Effector CD8-positive, alpha-beta T cell (primary cell): ENCODE measurements around the gene POC5.
"Not testable (repeated sequence)": the region's sequence is repeated elsewhere in the genome, so short reads cannot be mapped to it uniquely, and the experiment has no call there.

Source experiments
- DNase-seq: peaks from one replicate; lab custom pipeline; 2025; lab: John Stamatoyannopoulos, UW

POC5 gene

DNA sequence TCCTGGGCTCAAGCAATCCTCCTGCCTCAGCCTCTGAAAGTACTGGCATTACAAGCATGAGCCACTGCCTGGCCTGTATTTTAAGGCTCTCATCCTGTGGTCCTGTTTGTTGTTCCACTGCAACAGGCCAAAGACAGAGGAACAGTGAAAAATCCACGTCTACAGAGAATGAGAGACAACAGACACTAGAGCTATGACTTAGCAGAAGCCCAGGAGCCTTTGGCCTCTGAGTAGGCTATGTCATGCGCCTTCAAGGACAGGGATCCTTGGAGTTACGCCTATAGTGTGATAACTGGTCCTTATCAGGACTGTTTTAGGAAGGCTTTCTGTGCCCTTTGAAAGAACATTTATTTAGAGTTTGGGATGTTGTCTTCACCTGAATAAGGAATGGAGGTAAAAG lies 10.5 kb downstream of the POC5 start:
- no peak for DNase-seq

DNA sequence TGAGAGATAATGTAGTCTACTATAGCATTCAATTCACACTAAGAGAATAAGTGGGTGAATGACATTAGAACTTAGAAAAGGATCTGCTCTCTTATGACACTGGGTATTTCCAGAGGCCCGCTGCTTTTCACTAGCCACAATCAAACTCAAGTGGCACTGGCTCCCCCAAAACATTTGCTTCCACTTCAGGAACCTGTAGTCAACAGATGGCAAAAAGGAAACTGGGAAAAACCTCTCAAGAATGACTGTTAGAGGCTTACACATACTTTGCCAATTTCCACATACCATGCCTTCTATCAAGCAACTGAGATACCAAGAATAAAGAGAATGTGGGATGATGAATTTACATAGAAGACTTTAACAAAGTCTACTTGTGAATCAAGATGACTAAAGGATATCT lies 11.2 kb downstream of the POC5 start:
- no peak for DNase-seq

- no peak for DNase-seq
These were observed 15.4 kb downstream of the POC5 start for GRCh38 chr5:75701856-75702255.

DNA sequence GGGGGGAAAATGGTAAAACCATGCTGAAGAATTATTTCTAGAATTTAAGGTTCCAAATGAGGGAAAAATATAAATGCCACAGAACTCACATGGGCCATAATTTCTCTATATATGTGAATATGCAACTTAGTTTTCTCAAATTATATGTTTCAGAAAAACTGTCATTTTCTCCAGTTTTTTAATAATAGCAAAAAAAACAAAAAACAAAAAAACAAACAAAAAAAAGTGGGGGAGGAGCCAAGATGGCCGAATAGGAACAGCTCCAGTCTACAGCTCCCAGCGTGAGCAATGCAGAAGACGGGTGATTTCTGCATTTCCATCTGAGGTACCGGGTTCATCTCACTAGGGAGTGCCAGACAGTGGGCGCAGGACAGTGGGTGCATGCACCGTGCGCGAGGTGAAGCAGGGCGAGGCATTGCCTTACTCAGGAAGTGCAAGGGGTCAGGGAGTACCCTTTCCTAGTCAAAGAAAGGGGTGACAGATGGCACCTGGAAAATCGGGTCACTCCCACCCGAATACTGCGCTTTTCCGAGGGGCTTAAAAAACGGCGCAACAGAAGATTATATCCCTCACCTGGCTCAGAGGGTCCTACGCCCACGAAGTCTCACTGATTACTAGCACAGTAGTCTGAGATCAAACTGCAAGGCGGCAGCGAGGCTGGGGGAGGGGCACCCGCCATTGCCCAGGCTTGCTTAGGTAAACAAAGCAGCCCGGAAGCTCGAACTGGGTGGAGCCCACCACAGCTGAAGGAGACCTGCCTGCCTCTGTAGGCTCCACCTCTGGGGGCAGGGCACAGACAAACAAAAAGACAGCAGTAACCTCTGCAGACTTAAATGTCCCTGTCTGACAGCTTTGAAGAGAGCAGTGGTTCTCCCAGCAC lies 21.5 kb downstream of the POC5 start:
- not testable (repeated sequence) for DNase-seq

- DNase-seq: no peak
These were observed 22.5 kb downstream of the POC5 start for GRCh38 chr5:75694781-75695180.

- no peak for DNase-seq
These were observed 26.6 kb downstream of the POC5 start for GRCh38 chr5:75690669-75691068.

- DNase-seq: no peak
These were observed 30.8 kb downstream of the POC5 start for GRCh38 chr5:75686480-75686879.

- DNase-seq: no peak
These were observed 32.1 kb downstream of the POC5 start for GRCh38 chr5:75685141-75685540.

- no peak for DNase-seq
These were observed 36.0 kb downstream of the POC5 start for GRCh38 chr5:75681125-75681830.

GRCh38 chr5:75678155-75678554 lies 39.1 kb downstream of the POC5 start:
- no peak for DNase-seq

- no peak for DNase-seq
These were observed 39.6 kb downstream of the POC5 start for GRCh38 chr5:75677607-75678006.

- DNase-seq: no peak
These were observed 41.5 kb downstream of the POC5 start for GRCh38 chr5:75675783-75676182.

GRCh38 chr5:75672616-75673015 lies 44.6 kb downstream of the POC5 start:
- DNase-seq: no peak

- no peak for DNase-seq
These were observed 45.7 kb downstream of the POC5 start for GRCh38 chr5:75671506-75671905.

DNA sequence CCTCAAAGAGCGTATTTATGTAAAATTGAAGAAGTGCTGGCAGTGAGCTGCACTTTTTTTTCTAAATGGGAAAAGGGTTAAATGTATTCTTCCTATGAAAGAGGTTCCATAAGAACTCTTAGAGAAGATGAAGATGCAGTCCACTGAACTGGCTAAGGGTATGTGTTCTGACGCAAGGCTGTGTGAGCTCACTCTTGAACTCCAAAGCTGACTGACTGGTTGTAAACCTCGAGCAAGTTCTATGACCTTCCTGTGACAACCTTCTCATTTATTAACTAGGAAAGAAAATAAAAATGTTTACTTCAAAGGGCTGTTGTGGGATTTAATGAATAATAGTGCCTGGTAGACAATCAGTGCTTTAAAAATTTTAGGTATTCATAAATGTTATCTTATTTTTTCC lies 46.7 kb downstream of the POC5 start:
- DNase-seq: no peak

DNA sequence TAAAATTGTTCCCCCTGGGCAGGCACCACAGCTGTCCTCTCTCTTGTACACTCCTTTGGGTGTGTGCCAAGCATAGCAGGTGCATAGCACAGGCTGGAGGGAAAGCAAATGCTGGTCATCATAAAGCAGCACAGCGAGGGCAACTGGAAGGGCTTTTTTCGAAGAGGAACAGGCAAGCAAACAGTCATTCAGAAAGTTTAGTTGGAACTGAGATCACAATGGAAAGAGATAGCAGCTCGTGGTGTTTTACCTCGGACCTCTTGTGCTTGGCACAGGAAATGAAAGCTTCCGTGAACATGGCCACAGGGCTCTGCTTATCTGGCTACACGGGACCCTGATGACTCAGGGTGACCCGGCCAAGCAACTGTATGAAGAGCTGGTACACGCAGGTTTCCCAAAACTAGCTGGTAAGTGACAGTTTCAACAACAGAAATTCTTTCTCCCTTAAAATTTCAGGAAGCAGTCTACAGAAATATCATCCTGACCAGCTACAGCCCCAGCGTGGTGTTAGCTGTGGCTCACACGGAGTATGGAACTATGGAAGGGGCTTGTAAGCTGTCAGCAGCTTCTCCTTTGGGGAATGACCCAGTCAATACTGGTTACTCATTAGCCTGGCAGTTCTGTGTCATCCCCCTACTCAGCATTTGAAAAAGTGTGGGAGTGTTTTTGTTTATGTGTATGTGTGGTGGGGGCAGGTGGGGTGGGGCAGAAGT lies 48.1 kb downstream of the POC5 start:
- no peak for DNase-seq

- DNase-seq: no peak
These were observed 48.8 kb downstream of the POC5 start for GRCh38 chr5:75668445-75668844.

DNA sequence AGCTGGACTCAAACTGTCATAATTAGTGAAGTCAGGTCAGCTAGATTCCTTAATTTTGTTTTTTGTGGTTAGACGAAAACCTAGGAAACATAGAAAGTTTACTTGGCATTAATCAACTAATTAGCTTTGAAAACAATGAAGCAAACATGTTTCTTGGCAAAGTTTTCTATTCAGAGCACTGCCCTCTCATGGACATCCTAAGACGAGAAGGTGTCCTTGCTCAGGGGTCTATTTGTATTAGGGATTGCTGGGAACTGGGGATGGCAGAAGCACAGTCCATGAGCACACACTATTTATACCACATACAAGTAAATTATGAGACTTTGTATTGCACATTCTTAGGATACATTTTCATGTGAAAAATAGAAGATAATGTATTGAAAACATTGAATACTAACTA lies 49.7 kb downstream of the POC5 start:
- no peak for DNase-seq

- no peak for DNase-seq
These were observed 50.4 kb downstream of the POC5 start for GRCh38 chr5:75666801-75667200.

GRCh38 chr5:75664979-75665378 lies 52.3 kb downstream of the POC5 start:
- no peak for DNase-seq

DNA sequence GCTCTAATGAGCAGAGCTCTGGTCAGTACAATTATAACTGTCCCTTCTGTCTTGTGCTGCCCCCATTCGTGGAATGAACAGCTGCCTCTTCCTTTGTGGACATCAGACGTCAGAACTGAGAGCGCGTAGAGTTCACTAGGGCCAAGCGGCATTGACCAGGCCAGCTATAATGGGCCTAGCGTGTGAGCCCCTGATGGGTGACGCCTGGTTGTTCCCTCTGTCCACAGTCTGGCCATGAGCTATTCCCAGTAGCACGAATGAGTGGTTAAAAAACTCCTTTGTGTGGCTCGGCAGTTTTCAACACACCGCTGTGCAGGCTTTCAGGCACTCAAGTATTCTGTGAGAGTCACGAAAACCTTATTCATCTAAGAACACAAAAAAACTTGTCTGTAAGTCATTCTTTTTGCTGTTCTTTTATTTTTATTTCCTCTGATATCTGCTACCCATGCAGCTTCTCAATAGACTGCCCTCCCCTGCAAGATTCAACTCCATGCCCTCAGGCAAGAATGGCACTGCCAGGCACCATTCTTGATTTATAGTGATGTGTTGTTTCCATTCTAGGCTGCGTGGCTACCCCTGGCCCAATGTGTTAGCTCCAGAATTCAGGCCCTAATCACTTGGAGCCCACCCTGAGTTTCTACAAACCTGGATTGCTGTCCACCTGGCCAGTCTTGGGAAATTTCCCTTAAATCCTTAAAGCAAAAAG lies 53.5 kb downstream of the POC5 start:
- DNase-seq: no peak

GRCh38 chr5:75662061-75662460 lies 55.2 kb downstream of the POC5 start:
- DNase-seq: no peak
